CD4-positive, alpha-beta memory T cell (primary cell): ENCODE data around the gene ZSCAN1. TPM values are rescaled to one million over a fixed set of nuclear protein-coding genes. Genes with fewer than 3 reads are reported as not detected.
A peak's percentile ranks its signal among the peaks of the same experiment; 100 is the strongest.
"Not testable (repeated sequence)": the region's sequence is repeated elsewhere in the genome, so short reads cannot be mapped to it uniquely, and the experiment has no call there.

Experiments
- CTCF ChIA-PET: fragments of 350-600 bp; sonication (Branson Sonifier 250); formaldehyde crosslinking; loops from one replicate; lab custom pipeline; 2021; ENCODE audit warnings: inconsistent platforms; ENCODE audit not compliant: partially characterized antibody; lab: Charles Lee
- POLR2A ChIA-PET: fragments of 350-600 bp; sonication (Branson Sonifier 250); formaldehyde crosslinking; loops from one replicate; lab custom pipeline; 2021; ENCODE audit not compliant: partially characterized antibody; lab: Charles Lee
- DNase-seq, 5 donors: peaks; one replicate each; pipeline versions ENCODE4 v3.0.0 to v3.0.0-alpha.2; 2020 to 2022; ENCODE audit warnings: mixed read lengths in 1 of 5
- H3K27ac ChIP-seq: one replicate; pipeline ENCODE4 v1.7.0; 2013; ENCODE audit warnings: low read depth, low read length
- H3K27me3 ChIP-seq: 2 replicates; pipeline ENCODE4 v1.7.0; 2013; ENCODE audit warnings: mild to moderate bottlenecking, low read length, moderate library complexity; ENCODE audit not compliant: insufficient read depth
- H3K36me3 ChIP-seq: 2 replicates; pipeline ENCODE4 v1.7.0; 2013; ENCODE audit warnings: mild to moderate bottlenecking, low read length, moderate library complexity; ENCODE audit not compliant: insufficient read depth
- H3K4me1 ChIP-seq: 2 replicates; pipeline ENCODE4 v1.7.0; 2013; ENCODE audit warnings: mild to moderate bottlenecking, low read length, moderate library complexity; ENCODE audit not compliant: insufficient read depth
- H3K4me3 ChIP-seq, 2 donors: one replicate each; pipeline ENCODE4 v1.7.0; 2013; ENCODE audit warnings: low read length in 2 of 2, mild to moderate bottlenecking in 1 of 2
- H3K9me3 ChIP-seq, 2 donors: one replicate each; pipeline ENCODE4 v1.7.0; 2013; ENCODE audit warnings: low read length in 2 of 2, control low read depth in 1 of 2; ENCODE audit not compliant: control insufficient read depth in 1 of 2
- H3K27ac Mint-ChIP-seq, 7 donors: one replicate each; pipeline ENCODE4 v1.8.0; 2020 to 2021; ENCODE audit warnings: mixed read lengths in 7 of 7, mild to moderate bottlenecking in 6 of 7, inconsistent platforms in 3 of 7, moderate library complexity in 3 of 7
- H3K27me3 Mint-ChIP-seq, 2 donors: one replicate each; pipeline ENCODE4 v1.8.0; 2020 to 2021; ENCODE audit warnings: mixed read lengths in 2 of 2
- H3K36me3 Mint-ChIP-seq, 2 donors: one replicate each; pipeline ENCODE4 v1.8.0; 2020 to 2021; ENCODE audit warnings: mixed read lengths in 2 of 2, inconsistent platforms in 1 of 2, mild to moderate bottlenecking in 1 of 2
- H3K4me1 Mint-ChIP-seq, 4 donors: one replicate each; pipeline ENCODE4 v1.8.0; 2020 to 2021; ENCODE audit warnings: mixed read lengths in 4 of 4, mild to moderate bottlenecking in 1 of 4
- H3K4me3 Mint-ChIP-seq, 8 donors: one replicate each; pipeline ENCODE4 v1.8.0; 2020 to 2021; ENCODE audit warnings: mixed read lengths in 8 of 8, mild to moderate bottlenecking in 7 of 8, moderate library complexity in 6 of 8, inconsistent platforms in 3 of 8
- H3K9me3 Mint-ChIP-seq, 8 donors: one replicate each; pipeline ENCODE4 v1.8.0; 2020 to 2021; ENCODE audit warnings: mixed read lengths in 8 of 8, mild to moderate bottlenecking in 5 of 8, inconsistent platforms in 3 of 8, moderate library complexity in 1 of 8
- intact Hi-C: fragments of 100-400 bp; cut with micrococcal nuclease; formaldehyde crosslinking; loops from one replicate; pipeline ENCODE4 v1.15.1; 2023
- polyA plus RNA-seq, 2 donors: library from polyadenylated mRNA; unstranded; fragments of 300-500 nt; fragmentation: Illumina TruSeq; gene quantifications; one replicate each; pipeline ENCODE4 v1.2.3, GENCODE V29; 2021
- total RNA-seq, 2 experiments: library from RNA; stranded (reverse); gene quantifications; one replicate each; pipeline ENCODE4 v1.2.3, GENCODE V29; 2021

Gene ZSCAN1
- total and polyA plus RNA-seq, 4 experiments from 2014 or later, result not detected

DNA sequence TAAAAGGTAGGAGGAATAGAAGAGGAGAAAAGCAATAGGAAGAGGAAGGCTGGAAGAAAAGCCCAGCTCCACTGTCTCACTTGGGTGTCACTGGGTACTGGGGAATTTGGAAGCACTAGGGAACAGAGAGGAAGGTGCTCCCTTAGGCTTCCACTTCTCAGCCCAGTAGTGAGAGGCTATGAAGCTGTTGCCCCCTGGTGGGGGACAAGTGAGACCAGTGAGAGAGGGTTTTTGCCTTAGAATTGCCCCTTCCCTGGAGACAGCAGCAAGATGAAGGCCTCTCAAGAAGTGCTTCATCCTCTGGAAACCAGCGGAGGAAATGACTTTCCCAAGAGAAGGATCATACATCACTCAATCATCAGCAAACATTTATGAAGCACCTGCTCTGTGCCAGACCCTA, 26.5 kb upstream of the ZSCAN1 start:
- no peak for DNase-seq
- peaks cover 2 to 4% of the 10 kb centered on the region in 2 donors for H3K27me3 Mint-ChIP-seq
- Histone ChIP-seq H3K9me3 (peaks cover 18 to 59% of the 10 kb centered on the region in 2 donors), H3K36me3 (no peaks in the 10 kb centered on the region), H3K4me3 (no peak overlapping the region), H3K27ac (no peak overlapping the region), H3K27me3 (no peaks in the 10 kb centered on the region), H3K4me1 (peaks cover 9% of the 10 kb centered on the region)
- peaks cover 5 to 85% (median 78%) of the 10 kb centered on the region in 8 donors for H3K9me3 Mint-ChIP-seq
- H3K27ac Mint-ChIP-seq, result peak overlapping the region in 2 of 7 donors; percentile 14 to 53
- ChIA-PET CTCF (no interaction called here), POLR2A (no interaction called here)
- H3K4me3 Mint-ChIP-seq, result peak overlapping the region in 2 of 8 donors; percentile 3 to 51
- peaks cover 50 to 54% of the 10 kb centered on the region in 2 donors for H3K36me3 Mint-ChIP-seq
- H3K4me1 Mint-ChIP-seq, result peaks cover 8 to 25% (median 13%) of the 10 kb centered on the region in 4 donors
- intact Hi-C loops, result loop anchor here (10.0 kb wide), 1 partner anchor 572 kb away; the partner anchor contains the start of gene ZNF749

DNA sequence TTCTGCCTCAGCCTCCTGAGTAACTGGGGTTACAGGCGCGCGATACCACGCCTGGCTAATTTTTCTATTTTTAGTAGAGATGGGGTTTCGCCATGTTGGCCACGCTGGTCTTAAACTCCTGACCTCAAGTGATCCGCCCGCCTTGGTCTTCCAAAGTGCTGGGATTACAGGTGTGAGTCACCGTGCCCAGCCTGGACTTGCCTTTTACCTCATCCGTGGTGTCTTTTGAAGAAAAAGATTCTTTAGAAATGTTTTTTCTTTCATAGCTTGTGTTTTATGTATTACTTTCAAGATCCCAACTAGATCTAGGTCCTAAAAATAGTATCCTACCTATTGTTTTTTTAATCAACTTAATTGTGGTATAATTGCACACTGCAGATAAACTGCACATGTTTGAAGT, 24.9 kb upstream of the ZSCAN1 start:
- CTCF ChIA-PET, H3K4me1 ChIP-seq, H3K27me3 Mint-ChIP-seq, H3K4me3 ChIP-seq, H3K27me3 ChIP-seq, DNase-seq, H3K27ac ChIP-seq, POLR2A ChIA-PET, H3K36me3 ChIP-seq: not testable (repeated sequence)
- H3K9me3 Mint-ChIP-seq, result peaks cover 5 to 89% (median 79%) of the 10 kb centered on the region in 8 donors
- H3K36me3 Mint-ChIP-seq, result peaks cover 47 to 49% of the 10 kb centered on the region in 2 donors
- peak overlapping the region in 3 of 8 donors; percentile 27 to 63 (median 29) for H3K4me3 Mint-ChIP-seq
- peaks cover 5 to 16% (median 9%) of the 10 kb centered on the region in 4 donors for H3K4me1 Mint-ChIP-seq
- H3K9me3 ChIP-seq, result peaks cover 14 to 49% of the 10 kb centered on the region in 2 donors
- intact Hi-C loops, result loop anchor here (10.0 kb wide), 1 partner anchor 574 kb away; the partner anchor contains the start of gene ZNF749
- peak overlapping the region in 1 of 7 donors; percentile 38 for H3K27ac Mint-ChIP-seq

DNA sequence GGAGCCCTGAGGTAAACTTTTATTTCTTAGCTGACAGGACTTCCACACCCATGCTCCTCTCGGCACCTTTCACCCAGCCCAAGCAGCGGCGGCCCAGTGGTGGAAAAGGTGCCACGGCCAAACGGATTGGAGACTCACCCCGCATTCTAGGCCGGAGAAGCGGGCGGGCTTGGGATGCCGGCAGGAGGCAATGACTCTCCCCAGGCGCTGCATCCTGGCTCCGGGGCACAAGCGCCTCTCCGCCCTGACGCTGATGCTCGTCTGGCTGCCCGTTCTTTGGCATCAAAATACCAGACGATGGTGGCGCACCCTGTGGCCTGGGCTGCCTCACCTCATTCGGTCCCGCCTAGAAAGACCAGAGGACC, 24.5 kb upstream of the ZSCAN1 start:
- H3K36me3 ChIP-seq, result no peaks in the 10 kb centered on the region
- ChIA-PET CTCF (no interaction called here), POLR2A (no interaction called here)
- Mint-ChIP-seq H3K27ac (peak overlapping the region in 2 of 7 donors; percentile 38 to 77), H3K4me1 (peaks cover 2 to 13% (median 7%) of the 10 kb centered on the region in 4 donors), H3K36me3 (peaks cover 43 to 45% of the 10 kb centered on the region in 2 donors), H3K9me3 (peaks cover 5 to 89% (median 78%) of the 10 kb centered on the region in 8 donors), H3K27me3 (peaks cover 2 to 4% of the 10 kb centered on the region in 2 donors), H3K4me3 (peak overlapping the region in 5 of 8 donors; percentile 27 to 78 (median 63))
- H3K27ac ChIP-seq, result no peak overlapping the region
- no peaks in the 10 kb centered on the region for H3K27me3 ChIP-seq
- H3K4me3 ChIP-seq, result no peak overlapping the region
- no peaks in the 10 kb centered on the region for H3K4me1 ChIP-seq
- intact Hi-C loops, result loop anchor here (10.0 kb wide), 1 partner anchor 574 kb away; the partner anchor contains the start of gene ZNF749
- DNase-seq, result no peak
- H3K9me3 ChIP-seq, result peaks cover 14 to 46% of the 10 kb centered on the region in 2 donors

DNA sequence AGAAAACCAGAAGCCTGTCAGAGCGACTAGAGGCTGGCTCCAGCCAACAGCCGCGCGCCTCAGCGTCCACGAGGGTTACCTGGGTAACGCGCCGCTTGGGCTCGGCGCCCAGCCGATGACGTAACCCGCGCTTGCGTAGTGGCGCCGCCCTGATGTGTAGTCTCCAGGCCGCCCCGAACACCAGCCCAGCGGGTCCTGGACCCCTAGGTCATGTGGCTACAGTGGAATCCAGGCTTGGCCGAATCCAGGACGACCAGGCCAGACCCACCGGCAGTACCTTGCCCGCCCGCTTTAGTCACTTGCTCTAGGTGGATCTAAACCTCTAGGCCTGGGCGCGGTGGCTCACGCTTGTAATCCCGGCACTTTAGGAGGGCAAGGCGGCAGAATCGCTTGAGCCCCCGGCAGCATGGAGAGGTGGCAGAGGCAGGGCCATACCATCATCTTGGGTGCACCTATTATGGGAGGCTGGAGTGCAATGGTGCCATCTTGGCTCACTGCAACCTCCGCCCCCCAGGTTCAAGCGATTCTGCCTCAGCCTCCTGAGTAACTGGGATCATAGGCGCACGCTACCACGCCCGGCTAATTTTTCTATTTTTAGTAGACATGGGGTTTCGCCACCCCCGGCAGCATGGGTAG, 24.0 kb upstream of the ZSCAN1 start:
- Mint-ChIP-seq H3K9me3 (peaks cover 3 to 89% (median 76%) of the 10 kb centered on the region in 8 donors), H3K27ac (peak overlapping the region in 6 of 7 donors; percentile 36 to 77 (median 64)), H3K4me1 (peaks cover 0 to 9% (median 3%) of the 10 kb centered on the region in 4 donors), H3K27me3 (peaks cover 2 to 4% of the 10 kb centered on the region in 2 donors), H3K4me3 (peak overlapping the region in 6 of 8 donors; percentile 35 to 78 (median 58)), H3K36me3 (peaks cover 38 to 41% of the 10 kb centered on the region in 2 donors)
- Histone ChIP-seq H3K27ac (peak overlapping the region; percentile 26), H3K4me3 (peak overlapping the region in 1 of 2 donors; percentile 11), H3K4me1 (no peaks in the 10 kb centered on the region), H3K36me3 (no peaks in the 10 kb centered on the region), H3K27me3 (no peaks in the 10 kb centered on the region), H3K9me3 (peaks cover 14 to 42% of the 10 kb centered on the region in 2 donors)
- intact Hi-C loops, result loop anchor here (10.0 kb wide), 1 partner anchor 575 kb away; the partner anchor contains the start of gene ZNF749
- DNase-seq, result peak in 4 of 5 donors; percentile 28 to 60 (median 44)
- ChIA-PET POLR2A (no interaction called here), CTCF (no interaction called here)

- Histone ChIP-seq H3K4me1 (no peaks in the 10 kb centered on the region), H3K9me3 (peaks cover 14 to 36% of the 10 kb centered on the region in 2 donors), H3K27me3 (no peaks in the 10 kb centered on the region), H3K4me3 (no peak overlapping the region), H3K36me3 (no peaks in the 10 kb centered on the region), H3K27ac (no peak overlapping the region)
- H3K9me3 Mint-ChIP-seq, result peaks cover 3 to 89% (median 73%) of the 10 kb centered on the region in 8 donors
- POLR2A ChIA-PET, result interaction anchor here (1.2 kb wide), 1 partner anchor 8 kb away, joined by 5 read pairs; the partner anchor contains the start of gene ZNF606
- DNase-seq, result no peak
- H3K27me3 Mint-ChIP-seq, result peaks cover 2 to 4% of the 10 kb centered on the region in 2 donors
- H3K27ac Mint-ChIP-seq, result no peak overlapping the region
- intact Hi-C loops, result no loop called here
- peaks cover 31 to 36% of the 10 kb centered on the region in 2 donors for H3K36me3 Mint-ChIP-seq
- H3K4me3 Mint-ChIP-seq, result peak overlapping the region in 4 of 8 donors; percentile 9 to 60 (median 40)
- CTCF ChIA-PET, result no interaction called here
- peaks cover 0 to 8% (median under 1%) of the 10 kb centered on the region in 4 donors for H3K4me1 Mint-ChIP-seq
Observed at GRCh38 chr19:58010507-58010906, 23.3 kb upstream of the ZSCAN1 start.

DNA sequence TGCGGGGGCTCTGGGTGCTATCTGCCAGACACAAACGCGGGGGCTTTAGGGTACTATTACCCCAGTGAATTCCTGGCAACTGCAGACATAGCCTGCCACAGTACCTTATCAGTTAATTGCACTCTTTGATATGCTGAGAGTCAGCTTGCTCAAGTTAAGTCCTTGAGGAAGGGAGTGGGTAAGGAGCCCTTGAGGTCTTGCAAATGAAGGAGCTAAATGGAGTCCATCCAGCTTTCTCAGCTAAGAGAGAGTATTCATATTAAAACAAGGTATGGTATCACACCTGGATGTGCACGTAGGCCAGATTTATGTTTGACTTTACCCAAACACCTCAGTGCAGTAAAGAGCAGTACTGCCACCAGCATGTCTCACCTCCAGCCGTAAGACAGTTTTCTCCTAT, 19.7 kb upstream of the ZSCAN1 start:
- CTCF ChIA-PET, result no interaction called here
- peaks cover 4 to 7% of the 10 kb centered on the region in 2 donors for H3K27me3 Mint-ChIP-seq
- POLR2A ChIA-PET, result no interaction called here
- H3K36me3 ChIP-seq, result no peaks in the 10 kb centered on the region
- peaks cover under 1 to 8% of the 10 kb centered on the region in 2 donors for H3K9me3 ChIP-seq
- intact Hi-C loops, result no loop called here
- no peak overlapping the region for H3K27ac ChIP-seq
- H3K36me3 Mint-ChIP-seq, result peaks cover 8 to 18% of the 10 kb centered on the region in 2 donors
- H3K4me3 Mint-ChIP-seq, result no peak overlapping the region
- H3K4me1 ChIP-seq, result no peaks in the 10 kb centered on the region
- H3K4me3 ChIP-seq, result no peak overlapping the region
- no peak for DNase-seq
- H3K9me3 Mint-ChIP-seq, result peaks cover 6 to 75% (median 57%) of the 10 kb centered on the region in 8 donors
- no peaks in the 10 kb centered on the region for H3K27me3 ChIP-seq
- no peak overlapping the region for H3K27ac Mint-ChIP-seq
- peaks cover 0 to 4% (median 0%) of the 10 kb centered on the region in 4 donors for H3K4me1 Mint-ChIP-seq

DNA sequence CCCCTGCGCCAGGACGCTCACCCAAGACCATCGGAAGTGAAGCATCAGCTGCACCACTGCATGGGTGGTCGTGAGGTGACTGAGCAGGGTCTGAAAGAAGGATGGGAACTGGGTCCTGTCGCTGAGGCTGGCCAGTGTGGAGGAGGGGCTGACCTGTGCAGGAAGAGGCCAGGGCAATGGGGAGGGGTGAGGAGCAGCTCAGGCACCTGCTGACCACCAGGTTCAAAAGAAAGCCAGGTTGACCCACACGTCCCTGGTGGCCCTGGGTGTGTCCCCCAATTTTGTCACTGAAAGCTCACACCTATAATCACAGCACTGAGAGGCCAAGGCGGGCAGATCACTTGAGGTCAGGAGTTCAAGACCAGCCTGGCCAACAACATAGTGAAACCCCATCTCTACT, 13.7 kb upstream of the ZSCAN1 start:
- Mint-ChIP-seq H3K9me3 (peaks cover 6 to 72% (median 42%) of the 10 kb centered on the region in 8 donors), H3K36me3 (peaks cover 3 to 10% of the 10 kb centered on the region in 2 donors), H3K4me1 (no peaks in the 10 kb centered on the region), H3K27me3 (peaks cover 3 to 4% of the 10 kb centered on the region in 2 donors), H3K27ac (no peak overlapping the region), H3K4me3 (no peak overlapping the region)
- Histone ChIP-seq H3K36me3 (no peaks in the 10 kb centered on the region), H3K4me3 (no peak overlapping the region), H3K27me3 (no peaks in the 10 kb centered on the region), H3K27ac (no peak overlapping the region), H3K4me1 (no peaks in the 10 kb centered on the region), H3K9me3 (peaks cover 0 to 4% of the 10 kb centered on the region in 2 donors)
- intact Hi-C loops, result no loop called here
- POLR2A ChIA-PET, result no interaction called here
- CTCF ChIA-PET, result no interaction called here
- no peak for DNase-seq
